Measurements from ENCODE around the gene DPP6.

Gene DPP6

DNA sequence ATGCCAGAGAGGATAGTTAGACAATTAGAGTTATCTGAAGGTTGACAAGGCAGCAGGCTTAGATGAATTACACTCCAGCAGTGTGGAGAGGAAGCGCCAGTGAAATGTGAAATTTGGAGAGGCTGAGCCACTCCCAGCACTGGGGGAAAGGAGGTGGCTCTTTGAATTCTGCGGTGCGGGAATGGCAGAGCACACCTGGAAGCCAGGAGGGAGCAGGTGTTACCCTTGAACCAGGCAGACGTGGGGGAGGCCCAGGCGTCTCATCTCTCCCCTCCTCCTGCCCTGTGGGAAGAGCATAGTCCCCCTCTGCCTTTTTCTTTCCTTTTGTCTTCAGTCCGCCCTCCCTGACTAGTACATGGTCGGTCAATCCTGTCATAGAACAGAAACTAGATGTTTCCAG lies 203.1 kb downstream of the DPP6 start:
- DNase-seq, result no peak

DNA sequence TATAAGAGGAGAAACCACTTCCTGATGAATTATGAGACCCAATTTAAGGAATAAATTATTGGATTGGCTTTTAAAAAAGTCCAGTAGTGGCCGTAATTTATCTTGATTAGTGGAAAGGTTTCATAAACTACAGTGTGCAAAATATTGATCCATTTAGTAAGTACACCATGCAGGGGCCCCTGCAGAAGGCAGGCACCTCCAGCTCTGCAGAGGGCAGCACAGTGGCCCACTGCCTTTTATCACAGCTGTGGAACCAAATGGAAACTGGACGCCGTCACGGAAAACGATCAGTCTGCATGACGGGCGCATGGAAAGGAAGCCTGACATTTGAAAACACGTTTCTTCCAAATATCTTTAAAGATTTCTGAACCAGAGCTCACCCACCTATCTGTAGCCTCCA lies 204.0 kb downstream of the DPP6 start:
- DNase-seq, result no peak

DNA sequence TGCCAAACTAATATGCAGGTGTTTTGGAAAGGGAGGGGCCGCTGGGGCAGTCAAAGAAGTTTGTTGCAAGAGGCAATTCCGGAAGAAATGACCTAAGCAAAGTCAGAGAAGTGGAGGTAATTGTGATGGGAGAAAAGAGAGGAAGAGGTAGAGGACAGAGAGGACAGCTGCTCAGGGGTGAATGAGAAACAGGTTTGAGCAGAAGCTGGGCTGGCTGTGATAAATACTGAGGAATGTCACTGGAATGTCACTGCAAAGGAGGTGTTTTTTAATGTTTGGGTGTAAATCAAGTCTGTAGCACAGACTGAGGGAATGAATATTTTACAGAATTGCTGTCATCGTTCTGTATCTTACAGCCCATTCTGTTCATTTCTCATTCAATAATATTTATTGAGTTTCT lies 207.2 kb downstream of the DPP6 start:
- DNase-seq, result no peak

GRCh38 chr7:154287356-154287755 lies 235.2 kb downstream of the DPP6 start:
- DNase-seq, result no peak

DNA sequence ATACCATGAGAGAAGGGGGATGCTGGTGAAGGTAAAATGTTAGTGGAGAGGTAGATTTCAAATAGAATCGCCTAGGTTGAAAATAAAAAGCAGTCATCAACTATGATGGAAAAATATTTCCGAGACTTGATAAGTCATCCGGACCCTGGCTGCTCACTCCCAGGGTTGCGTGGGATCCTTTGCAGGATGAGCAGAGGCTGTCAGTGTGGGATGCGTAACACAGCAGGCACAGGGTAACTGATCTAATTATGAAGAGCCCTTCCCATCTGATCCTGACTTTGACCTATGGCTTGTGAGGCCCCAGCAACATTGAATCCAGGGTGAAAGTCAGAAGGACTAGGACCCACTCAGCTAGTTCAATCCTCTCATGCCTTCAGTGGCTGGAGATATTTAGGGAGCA lies 236.9 kb downstream of the DPP6 start:
- DNase-seq, result no peak

- DNase-seq, result no peak
Measured at GRCh38 chr7:154296443-154296842, 244.2 kb downstream of the DPP6 start.

DNA sequence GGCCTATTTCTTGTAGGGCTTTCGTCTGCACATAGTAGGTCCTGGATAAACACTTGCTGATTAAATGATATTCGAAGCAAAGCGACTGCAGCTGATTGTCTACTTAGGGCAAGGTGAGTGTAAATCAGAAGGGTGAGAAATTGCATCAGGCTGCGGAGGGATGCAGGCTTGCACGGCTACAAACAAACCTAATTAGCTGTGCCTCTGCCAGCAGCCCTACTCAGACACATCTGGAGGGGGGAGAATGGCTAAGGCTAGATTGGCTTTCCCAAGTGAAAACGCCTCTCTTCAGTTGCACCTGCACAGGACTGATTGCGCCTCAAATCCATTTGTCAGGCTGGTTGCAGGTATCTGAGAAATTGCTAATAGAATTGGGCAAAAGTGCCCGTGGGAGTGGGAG lies 247.5 kb downstream of the DPP6 start:
- no peak for DNase-seq

GRCh38 chr7:154302380-154302779 lies 250.2 kb downstream of the DPP6 start:
- no peak for DNase-seq

GRCh38 chr7:154304231-154304630 lies 252.0 kb downstream of the DPP6 start:
- no peak for DNase-seq

- no peak for DNase-seq
Measured at GRCh38 chr7:154304740-154305700, 252.8 kb downstream of the DPP6 start.

- DNase-seq, result no peak
Measured at GRCh38 chr7:154306036-154306435, 253.8 kb downstream of the DPP6 start.

DNA sequence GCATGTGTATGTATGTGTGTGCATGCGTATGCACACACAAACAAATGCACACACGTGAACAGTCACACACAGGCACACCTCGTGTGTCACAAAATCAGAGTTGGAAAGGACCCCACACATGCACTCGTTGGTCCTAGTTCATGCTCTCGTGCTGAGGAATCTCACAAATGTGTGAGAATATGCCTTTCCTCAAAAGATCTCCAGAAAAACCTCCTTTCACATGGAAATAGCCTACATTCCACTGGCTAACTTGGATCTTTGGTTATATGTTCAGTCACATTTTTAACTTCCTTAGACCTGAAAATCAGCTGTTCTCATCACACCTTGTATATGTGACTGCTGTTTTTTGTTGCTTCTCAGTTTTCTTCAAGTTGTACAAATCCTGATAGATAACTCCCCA lies 256.7 kb downstream of the DPP6 start:
- DNase-seq, result no peak

DNA sequence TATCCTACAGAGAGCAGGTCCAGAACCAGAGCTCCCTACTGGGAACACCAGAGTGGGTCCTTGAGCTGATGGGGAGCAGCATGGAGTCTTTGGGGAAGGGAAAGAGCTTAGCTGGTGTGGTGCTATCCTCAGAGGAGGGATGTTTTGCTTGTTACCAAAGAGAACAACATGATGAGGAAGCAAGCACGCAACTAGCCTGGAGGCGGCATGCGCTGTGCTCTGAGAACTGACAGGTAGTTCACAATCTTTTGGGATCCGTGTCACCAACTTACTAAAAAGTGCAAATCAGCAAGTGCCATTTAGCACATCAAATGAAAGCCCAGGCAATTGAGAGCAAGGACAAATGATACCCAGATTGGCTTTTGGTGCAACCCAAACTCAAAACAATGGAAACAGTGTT lies 257.9 kb downstream of the DPP6 start:
- DNase-seq, result no peak

DNA sequence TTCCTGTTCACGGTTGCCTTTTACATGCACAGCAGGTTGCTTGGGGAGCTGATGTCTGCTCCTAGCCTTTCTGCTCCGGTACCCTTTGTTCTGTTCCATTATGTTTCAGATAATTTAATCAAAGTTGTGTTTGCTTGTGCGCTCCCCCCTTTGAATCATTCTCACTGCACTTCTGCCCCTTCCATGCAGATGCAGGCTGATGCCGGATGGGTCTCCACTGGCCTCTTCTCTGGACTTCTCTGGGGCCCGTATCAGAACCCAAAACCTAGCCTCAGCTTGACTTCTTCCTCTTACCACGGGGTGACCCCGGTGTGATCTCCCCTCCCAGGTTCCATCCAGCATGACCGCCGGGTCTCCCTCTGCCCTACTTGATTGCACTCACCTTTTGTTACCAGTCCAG lies 272.0 kb downstream of the DPP6 start:
- DNase-seq, result no peak

GRCh38 chr7:154326421-154326820 lies 274.2 kb downstream of the DPP6 start:
- DNase-seq, result no peak

- no peak for DNase-seq
Measured at GRCh38 chr7:154330318-154330717, 278.1 kb downstream of the DPP6 start.

DNA sequence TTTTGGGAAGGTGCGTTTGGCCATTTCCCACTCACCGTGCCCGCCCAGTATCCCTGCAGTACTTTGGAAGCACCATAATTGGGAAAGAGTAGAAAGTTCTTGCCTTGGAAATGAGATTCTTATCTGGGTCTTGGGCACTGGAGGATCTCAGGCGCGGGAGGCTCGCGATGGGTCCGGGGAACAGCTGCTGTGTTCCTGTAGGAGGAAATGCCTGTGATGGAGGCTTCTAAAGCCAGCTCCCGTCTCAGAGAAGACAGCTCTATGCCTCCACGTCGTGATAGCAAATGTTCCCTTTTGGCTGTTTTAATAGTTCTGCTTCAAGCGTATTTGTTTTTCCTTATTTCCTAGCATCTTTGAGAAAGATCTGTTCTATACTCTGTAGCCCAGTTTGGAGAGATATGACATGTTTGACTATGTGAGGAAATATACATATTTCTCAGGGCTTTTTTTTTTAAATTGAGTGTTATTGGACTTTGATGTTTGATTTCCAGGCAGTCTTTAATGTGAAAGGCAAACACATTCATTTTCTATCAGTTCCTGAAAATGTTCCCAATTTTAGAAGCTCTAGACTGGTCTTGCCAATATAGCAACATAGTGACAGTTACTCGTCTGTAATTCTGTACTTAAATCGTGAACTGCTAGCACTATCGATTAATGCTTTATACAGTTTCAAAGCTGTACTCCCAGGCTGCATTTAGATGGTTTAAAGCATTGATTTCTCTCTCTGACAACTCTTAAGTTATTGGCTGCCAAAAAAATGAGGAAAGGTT lies 280.8 kb downstream of the DPP6 start:
- DNase-seq, result no peak

GRCh38 chr7:154336295-154336694 lies 284.1 kb downstream of the DPP6 start:
- DNase-seq, result no peak

DNA sequence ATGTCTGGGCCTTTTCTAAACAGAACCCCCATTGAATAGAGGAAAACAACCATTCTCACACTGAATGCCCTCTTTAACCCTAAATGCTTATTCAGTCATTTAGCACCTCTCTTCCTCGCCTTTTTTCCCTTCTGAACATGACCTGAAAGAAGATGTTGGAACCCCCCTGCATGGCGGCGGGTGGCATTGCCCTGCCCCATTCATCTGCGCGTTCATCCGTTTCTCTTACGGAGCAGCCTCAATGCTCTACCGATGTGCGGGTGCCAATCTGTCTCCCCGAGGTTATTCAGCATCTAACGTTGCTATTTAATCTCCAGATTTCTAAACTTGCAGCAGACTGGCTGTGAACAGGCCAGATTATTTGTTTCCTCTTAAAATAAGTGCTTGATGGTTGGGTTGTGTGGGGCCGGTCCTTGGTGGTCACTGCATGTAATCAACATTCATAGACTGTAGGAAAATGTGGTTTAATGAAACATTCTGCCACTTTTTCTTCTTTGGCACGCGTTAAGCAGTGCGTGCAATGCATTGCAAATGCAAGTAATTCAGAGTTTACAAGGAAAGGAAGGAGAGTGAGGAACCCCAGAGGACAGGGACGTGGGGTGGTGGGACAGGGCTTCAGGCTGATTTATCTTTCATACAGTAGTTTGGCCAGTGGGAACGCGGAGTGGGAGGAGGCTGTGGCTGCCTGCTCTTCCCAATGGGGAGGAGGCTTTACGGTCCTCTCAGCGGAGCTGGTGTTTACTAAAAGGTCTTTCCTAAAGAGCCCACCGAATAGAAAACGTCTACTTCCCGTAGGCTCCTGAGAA lies 286.7 kb downstream of the DPP6 start:
- no peak for DNase-seq

DNA sequence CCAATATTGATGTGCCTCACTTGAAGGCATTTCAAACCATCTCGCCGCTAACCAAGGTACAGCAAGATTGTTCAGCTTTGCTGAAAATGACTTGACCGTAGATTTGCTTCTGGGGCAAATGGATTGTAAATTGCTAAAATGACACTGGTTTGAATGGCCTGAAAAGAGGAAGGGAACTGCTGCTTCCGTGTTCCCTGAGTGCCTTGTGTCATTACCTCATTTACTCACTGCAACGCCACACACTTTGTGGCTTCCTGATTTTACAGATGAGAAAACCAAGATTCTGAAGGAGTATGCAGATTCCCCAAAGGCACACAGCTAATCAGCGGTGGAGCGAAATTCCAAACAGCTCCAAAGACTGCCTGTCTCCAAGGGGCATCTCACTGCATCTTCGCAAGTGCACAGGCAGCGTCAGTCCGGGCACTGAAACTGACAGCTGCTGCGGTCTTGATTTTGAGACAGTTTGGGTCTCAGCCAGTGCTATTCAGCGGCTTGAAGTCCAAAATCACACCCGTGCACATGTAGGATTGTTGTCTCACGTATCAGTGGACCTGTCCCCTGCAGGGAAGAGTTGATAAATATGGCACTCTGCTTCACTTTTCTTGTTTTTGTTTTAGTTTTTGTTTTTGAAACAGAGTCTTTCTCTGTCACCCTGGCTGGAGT lies 290.9 kb downstream of the DPP6 start:
- DNase-seq, result no peak

- no peak for DNase-seq
Measured at GRCh38 chr7:154343778-154344412, 291.7 kb downstream of the DPP6 start.

- DNase-seq, result no peak
Measured at GRCh38 chr7:154345093-154345492, 292.9 kb downstream of the DPP6 start.

Data from right forelimb (tissue), 1 donor.